ENCODE data around the gene PRAME.
"Not testable (repeated sequence)": the region's sequence is repeated elsewhere in the genome, so short reads cannot be mapped to it uniquely, and the experiment has no call there.

PRAME gene

DNA sequence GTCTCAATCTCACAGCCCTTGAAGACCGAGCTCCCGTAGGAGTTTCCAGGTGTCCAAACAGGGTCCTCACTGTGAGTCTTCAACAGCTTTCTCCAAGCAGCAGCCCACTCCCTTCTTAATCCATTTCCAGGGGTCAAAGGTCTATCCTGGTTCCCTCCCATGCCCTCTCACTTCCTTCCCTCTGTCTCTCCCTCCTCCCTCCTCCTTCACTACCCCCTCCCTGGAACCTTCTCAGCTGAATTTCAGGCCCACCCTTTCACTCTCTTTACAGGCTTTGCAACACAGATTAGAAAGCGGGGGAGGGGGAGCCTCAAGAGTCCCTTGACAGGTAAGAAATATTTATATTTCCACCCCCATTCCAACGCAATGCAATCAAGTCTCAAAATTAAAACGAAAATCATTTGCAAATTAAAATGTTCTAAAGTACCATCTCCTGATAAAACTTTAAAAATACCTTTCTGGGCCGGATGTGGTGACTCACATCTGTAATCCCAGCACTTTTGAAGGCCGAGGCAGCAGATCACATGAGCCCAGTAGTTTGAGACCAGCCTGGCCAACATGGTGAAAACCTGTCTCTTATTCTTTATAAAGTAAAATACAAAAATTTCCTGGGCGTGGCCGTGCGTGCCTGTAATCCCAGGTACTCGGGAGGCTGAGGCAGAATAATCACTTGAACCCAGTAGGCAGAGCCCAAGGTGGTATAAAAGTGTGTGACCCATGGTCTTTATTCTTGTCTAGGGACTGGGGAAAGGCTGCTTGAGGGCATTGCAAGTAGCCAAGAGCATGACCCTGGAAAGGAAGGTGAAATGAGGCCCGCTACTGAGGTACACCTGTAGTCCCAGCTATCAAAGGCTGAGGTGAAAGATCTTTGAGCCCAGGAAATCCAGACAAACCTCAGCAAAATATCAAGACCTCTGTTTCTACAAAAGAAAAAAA, 38.1 kb downstream of the PRAME start:
- no peak for DNase-seq

GRCh38 chr22:22520020-22520656, 38.9 kb downstream of the PRAME start, which contains the start of gene ZNF280A:
TSS of gene ZNF280A (minus strand) at chr22:22520270. CDS start at chr22:22515630, 4,640 bp downstream.
- DNase-seq, result no peak

DNA sequence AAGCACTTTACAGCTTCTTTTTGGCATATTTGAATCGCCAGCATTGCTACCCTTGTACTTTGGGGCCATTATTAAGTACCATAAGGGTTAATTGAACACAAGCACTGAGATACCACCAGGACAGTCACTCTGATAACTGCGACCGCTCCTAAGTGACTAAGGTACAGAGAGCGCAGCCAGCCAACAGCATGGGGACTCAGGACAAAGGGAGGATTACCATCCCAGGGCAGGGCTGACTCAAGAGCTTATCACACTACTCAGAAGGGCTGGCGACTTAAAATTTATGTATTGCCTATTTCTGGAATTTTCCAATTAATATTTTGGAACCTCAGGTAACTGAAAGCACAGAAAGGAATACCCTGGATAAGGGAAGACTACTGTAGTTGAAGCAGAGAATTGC, 39.5 kb downstream of the PRAME start:
- DNase-seq, result no peak

DNA sequence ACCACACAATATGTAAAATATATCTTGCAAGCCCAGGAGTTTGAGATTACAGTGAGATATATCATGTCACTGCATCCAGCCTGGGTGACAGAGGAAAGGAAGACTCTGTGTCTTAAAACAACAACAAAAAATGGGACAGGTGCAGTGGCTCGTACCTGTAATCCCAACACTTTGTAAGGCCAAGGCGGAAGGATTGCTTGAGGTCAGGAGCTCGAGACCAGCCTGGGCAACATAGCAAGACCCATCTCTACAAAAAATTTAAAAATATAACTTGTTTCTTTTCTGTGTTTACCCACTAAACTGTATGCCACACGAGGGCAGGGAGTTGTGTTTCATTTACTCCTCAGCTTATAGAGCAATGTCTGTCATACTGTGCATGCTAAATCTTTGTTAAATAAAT, 42.1 kb downstream of the PRAME start:
- no peak for DNase-seq

DNA sequence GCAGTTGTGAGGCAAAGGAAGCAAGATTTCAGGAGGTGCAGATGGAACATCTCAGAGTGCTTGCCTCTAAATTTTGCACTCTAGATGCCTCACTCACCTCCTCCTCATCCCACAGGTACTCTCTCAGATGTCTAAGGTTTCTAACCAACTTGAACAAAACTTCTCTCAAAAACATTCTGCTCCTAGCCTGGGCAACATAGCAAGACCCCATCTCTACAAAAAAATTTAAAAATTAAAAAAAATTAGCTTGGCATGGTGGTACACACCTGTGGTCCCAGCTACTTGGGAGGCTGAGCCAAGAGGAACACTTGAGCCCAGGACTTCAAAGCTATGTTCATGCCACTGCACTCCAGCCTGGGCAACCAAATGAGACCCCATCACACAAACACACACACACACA, 43.2 kb downstream of the PRAME start:
- DNase-seq, result no peak

DNA sequence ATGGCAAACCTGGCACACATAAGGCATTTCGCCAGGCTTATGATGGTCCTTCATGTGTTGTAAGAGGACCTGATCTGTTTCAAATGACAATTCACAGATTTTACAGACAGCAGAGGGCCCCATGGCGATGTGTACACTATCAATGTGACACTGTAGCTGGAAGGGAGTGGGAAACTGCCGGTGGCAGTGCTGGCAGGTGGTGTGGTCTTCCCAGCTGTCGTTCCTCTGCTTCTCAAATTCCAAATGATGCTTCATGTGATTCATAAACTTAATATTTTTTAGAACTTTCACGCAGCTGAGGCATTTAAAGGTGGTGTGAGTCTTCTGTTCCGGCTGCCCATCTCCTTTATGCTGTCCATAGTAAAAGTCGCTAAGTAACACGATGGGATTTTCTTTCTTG, 44.6 kb downstream of the PRAME start:
- not testable (repeated sequence) for DNase-seq

DNA sequence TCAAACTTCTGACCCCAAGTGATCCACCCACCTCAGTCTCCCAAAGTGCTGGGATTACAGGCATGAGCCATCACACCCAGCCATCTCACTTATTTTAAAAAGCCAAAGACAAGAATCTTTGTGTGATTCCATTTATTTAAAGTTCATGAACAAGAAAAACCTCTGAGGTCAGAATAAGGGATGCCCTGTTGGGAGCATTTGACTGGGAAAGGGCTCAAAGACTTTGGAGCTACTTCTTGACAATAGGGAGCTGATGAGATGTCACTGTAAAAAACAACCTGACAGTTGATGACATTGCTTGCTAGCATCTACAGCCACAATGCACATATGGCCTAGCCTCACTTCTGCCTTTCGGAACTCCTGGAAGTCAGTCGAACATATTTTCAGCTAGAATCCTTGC, 45.4 kb downstream of the PRAME start:
- no peak for DNase-seq

DNA sequence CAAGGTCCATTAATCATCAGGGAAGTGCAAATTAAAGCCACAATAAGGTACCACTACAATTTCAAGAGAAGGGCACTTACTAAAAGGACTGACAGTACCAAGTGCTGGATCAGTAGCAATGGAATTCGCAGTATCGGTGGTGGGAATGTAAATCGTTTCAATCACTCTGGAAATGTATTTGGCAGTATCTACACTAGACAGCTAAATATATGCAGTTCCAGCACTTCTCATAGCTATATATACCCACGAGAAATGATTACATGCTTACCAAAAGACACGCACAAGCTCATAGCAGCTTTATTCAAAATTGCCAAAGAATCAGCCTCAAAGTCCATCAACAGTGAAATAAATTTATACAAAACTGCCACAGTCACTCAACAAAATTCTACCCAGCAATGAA, 46.1 kb downstream of the PRAME start:
- no peak for DNase-seq

- not testable (repeated sequence) for DNase-seq
Observed at GRCh38 chr22:22510833-22511232, 48.2 kb downstream of the PRAME start.

GRCh38 chr22:22509912-22510311, 49.2 kb downstream of the PRAME start:
- DNase-seq, result not testable (repeated sequence)

DNA sequence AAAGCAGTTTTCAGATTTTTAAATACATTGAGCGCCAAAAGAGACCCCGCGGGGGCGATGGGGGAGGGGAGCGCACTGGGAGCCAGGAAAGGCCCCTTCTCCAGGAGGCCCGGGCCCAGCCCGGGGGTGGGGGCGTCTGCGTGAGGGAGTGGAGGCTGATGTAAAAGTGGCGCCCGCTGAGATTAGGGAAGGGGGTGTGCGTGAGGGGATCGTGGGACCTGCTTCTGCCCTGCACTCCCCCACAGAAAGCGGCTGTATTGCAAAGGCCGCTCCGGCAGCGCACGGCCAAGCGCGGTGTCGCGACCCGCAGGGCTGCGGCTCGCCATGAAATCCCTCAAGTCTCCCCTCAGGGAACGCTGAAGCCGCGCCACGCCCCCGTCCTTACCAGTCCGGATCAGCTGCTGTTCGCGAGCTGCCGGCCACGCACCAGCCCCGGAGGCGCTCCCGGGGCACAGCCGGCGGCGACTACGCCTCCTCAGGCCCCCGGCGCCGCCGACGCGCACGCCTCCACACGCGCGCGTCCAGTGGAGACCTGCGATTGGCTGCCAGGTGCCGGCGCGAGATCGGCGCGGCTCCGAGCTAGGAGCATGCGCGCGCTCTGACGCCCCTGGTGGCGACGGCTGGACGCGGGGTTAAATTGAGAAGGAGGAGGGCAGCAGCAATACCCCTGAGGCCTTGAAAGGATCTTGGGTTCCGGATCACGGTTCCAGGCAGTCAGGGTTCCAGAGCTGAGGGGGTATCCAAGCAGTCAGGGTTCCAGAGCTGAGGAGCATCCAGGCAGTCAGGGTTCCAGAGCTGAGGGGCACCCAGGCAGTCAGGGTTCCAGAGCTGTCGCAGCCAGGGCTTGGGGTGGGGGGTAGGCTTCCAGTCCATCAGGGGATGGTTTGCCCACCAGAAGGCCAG, 50.5 kb downstream of the PRAME start, which contains the start of gene ZNF280B:
Gene ZNF280B (minus strand): TSS at position 469 of the 903 bp plus-strand sequence. CDS start 19,344 bp downstream, outside the sequence.
- DNase-seq, result peak; percentile 86

GRCh38 chr22:22507743-22508273, 51.3 kb downstream of the PRAME start:
- no peak for DNase-seq

DNA sequence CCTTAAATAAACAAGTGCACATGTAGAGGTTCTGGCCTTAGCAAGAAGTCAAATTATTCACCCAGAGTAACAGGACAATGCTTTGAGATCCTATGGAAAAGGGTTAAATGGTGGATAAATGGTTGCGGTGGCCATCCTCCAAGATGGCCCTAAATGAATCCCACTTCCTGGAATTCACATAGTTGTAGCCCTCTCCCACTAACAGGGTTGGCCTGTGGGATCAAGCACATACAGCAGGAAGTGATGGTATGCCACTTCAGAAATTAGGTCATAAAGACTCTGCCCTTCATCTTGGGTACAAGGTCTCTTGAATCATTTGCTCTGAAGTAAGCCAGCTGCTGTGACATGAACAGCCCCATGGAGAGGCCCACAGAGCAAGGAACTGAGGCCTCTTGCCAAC, 52.3 kb downstream of the PRAME start:
- DNase-seq, result no peak

DNA sequence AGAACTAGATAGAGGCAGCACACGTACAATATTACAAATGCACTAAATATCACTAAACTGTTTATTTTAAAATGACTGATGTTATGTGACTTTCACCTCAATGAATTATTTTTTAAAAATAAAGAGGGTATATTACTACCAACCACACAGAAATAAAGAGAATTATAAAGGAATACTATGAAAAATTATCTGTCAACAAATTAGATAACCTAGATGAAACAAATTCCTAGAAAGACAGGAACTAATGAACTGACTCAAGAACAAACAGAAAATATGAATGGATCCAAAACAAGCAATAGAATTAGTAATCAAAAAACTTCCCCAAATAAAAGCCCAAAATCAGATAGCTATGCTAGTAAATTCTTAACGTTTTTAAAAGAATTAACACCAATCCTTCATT, 60.8 kb downstream of the PRAME start:
- DNase-seq, result no peak

Data from CD4-positive, alpha-beta T cell treated with Interleukin-21 for 1 hour (primary cell).